Kidney epithelial cell (primary cell): ENCODE results near the gene CMSS1. TPM values are rescaled to one million over a fixed set of nuclear protein-coding genes. Genes with fewer than 3 reads are reported as not detected.

Source experiments
- DNase-seq: peaks from one replicate; pipeline ENCODE4 v3.0.0-alpha.2; 2010; ENCODE audit warnings: low read depth
- H3K27me3 ChIP-seq: 2 replicates; pipeline ENCODE4 v1.6.0; 2011; ENCODE audit warnings: low read length; ENCODE audit not compliant: control insufficient read depth, insufficient read depth
- H3K36me3 ChIP-seq: 2 replicates; pipeline ENCODE4 v1.5.1; 2011; ENCODE audit warnings: low read length; ENCODE audit not compliant: control insufficient read depth, insufficient read depth
- H3K4me3 ChIP-seq: 2 replicates; pipeline ENCODE4 v1.5.1; 2011; ENCODE audit warnings: low read depth, mild to moderate bottlenecking, control low read depth, low read length
- CTCF ChIP-seq: IDR thresholded peaks from 2 replicates; pipeline ENCODE4 v1.5.1; 2011; ENCODE audit warnings: mild to moderate bottlenecking, moderate library complexity, low read length, control low read depth, inconsistent platforms; ENCODE audit not compliant: insufficient read depth, poor library complexity, severe bottlenecking
- total RNA-seq: library from RNA; depleted of rRNA; stranded (reverse); fragments of >200 nt; gene quantifications from 2 replicates; pipeline ENCODE4 v1.2.3, GENCODE V29; 2015

The CMSS1 gene
- total RNA-seq, 1 donor from 2014 or later: 36.9 TPM

GRCh38 chr3:100149130-100149529 is 331.5 kb downstream of the CMSS1 start:
- TF ChIP-seq CTCF: no peak
- H3K4me3 ChIP-seq: no peak overlapping the region
- DNase-seq: no peak

GRCh38 chr3:100149713-100150415 is 332.2 kb downstream of the CMSS1 start:
- no peak for TF ChIP-seq CTCF
- Histone ChIP-seq H3K27me3 (no peaks in the 10 kb centered on the region), H3K4me3 (no peak overlapping the region), H3K36me3 (no peaks in the 10 kb centered on the region)
- DNase-seq: no peak

More at GRCh38 chr3:100149130-100149529, 331.5 kb downstream of the CMSS1 start:
- no peaks in the 10 kb centered on the region for H3K36me3 ChIP-seq
- H3K27me3 ChIP-seq: no peaks in the 10 kb centered on the region

GRCh38 chr3:100150473-100150872 is 332.8 kb downstream of the CMSS1 start:
- no peak for DNase-seq
- no peak for TF ChIP-seq CTCF
- no peak overlapping the region for H3K4me3 ChIP-seq
- H3K27me3 ChIP-seq: no peaks in the 10 kb centered on the region
- H3K36me3 ChIP-seq: no peaks in the 10 kb centered on the region

- DNase-seq: no peak
- no peaks in the 10 kb centered on the region for H3K27me3 ChIP-seq
- H3K36me3 ChIP-seq: no peaks in the 10 kb centered on the region
- TF ChIP-seq CTCF: no peak
- H3K4me3 ChIP-seq: no peak overlapping the region
Observed at GRCh38 chr3:100151024-100151707, 333.5 kb downstream of the CMSS1 start.

- no peak for TF ChIP-seq CTCF
- H3K27me3 ChIP-seq: no peaks in the 10 kb centered on the region
- no peak for DNase-seq
- H3K4me3 ChIP-seq: no peak overlapping the region
- H3K36me3 ChIP-seq: no peaks in the 10 kb centered on the region
Observed at GRCh38 chr3:100154171-100154570, 336.5 kb downstream of the CMSS1 start.

- Histone ChIP-seq H3K36me3 (no peaks in the 10 kb centered on the region), H3K4me3 (no peak overlapping the region), H3K27me3 (no peaks in the 10 kb centered on the region)
- no peak for TF ChIP-seq CTCF
- no peak for DNase-seq
Observed at GRCh38 chr3:100155128-100155527, 337.5 kb downstream of the CMSS1 start.
